Osteocyte (in vitro differentiated cells): ENCODE results near the gene LRRC28. TPM values are rescaled to one million over a fixed set of nuclear protein-coding genes. Genes with fewer than 3 reads are reported as not detected.

Experiments
- DNase-seq: peaks from one replicate; pipeline ENCODE4 v3.0.0; 2021; ENCODE audit warnings: mixed read lengths; ENCODE audit not compliant: unreplicated experiment; ENCODE audit errors: extremely low spot score
- H3K27ac Mint-ChIP-seq: one replicate; pipeline ENCODE4 v1.8.0; 2021; ENCODE audit warnings: mild to moderate bottlenecking, mixed read lengths; ENCODE audit not compliant: unreplicated experiment
- H3K27me3 Mint-ChIP-seq: one replicate; pipeline ENCODE4 v1.8.0; 2021; ENCODE audit warnings: mixed read lengths; ENCODE audit not compliant: unreplicated experiment
- H3K36me3 Mint-ChIP-seq: one replicate; pipeline ENCODE4 v1.8.0; 2021; ENCODE audit warnings: mixed read lengths; ENCODE audit not compliant: unreplicated experiment
- H3K4me1 Mint-ChIP-seq: one replicate; pipeline ENCODE4 v1.8.0; 2021; ENCODE audit warnings: mixed read lengths; ENCODE audit not compliant: unreplicated experiment
- H3K4me3 Mint-ChIP-seq: one replicate; pipeline ENCODE4 v1.8.0; 2021; ENCODE audit warnings: mild to moderate bottlenecking, moderate library complexity, mixed read lengths; ENCODE audit not compliant: unreplicated experiment
- H3K9me3 Mint-ChIP-seq: one replicate; pipeline ENCODE4 v1.8.0; 2021; ENCODE audit warnings: mixed read lengths; ENCODE audit not compliant: unreplicated experiment
- CTCF ChIP-seq: fragments of 200-600 bp; sonication (generic); IDR thresholded peaks from 2 replicates; pipeline ENCODE4 v1.5.0; 2021; ENCODE audit warnings: antibody characterized with exemption, mild to moderate bottlenecking, moderate library complexity
- total RNA-seq: library from RNA; stranded (reverse); gene quantifications from 2 replicates; pipeline ENCODE4 v1.2.1, GENCODE V29; 2021

The LRRC28 gene
- total RNA-seq, 1 donor from 2014 or later = 27.4 TPM

- no peak overlapping the region for H3K27ac Mint-ChIP-seq
- no peaks in the 10 kb centered on the region for H3K9me3 Mint-ChIP-seq
- no peaks in the 10 kb centered on the region for H3K27me3 Mint-ChIP-seq
- H3K36me3 Mint-ChIP-seq = no peaks in the 10 kb centered on the region
- H3K4me1 Mint-ChIP-seq = peaks cover 27% of the 10 kb centered on the region
- no peak overlapping the region for H3K4me3 Mint-ChIP-seq
- TF ChIP-seq CTCF = no peak
- no peak for DNase-seq
These were observed 160.8 kb downstream of the LRRC28 start for GRCh38 chr15:99412082-99412481.

- DNase-seq = no peak
- no peak for TF ChIP-seq CTCF
- Mint-ChIP-seq H3K27ac (no peak overlapping the region), H3K36me3 (no peaks in the 10 kb centered on the region), H3K4me1 (peaks cover 22% of the 10 kb centered on the region), H3K4me3 (no peak overlapping the region), H3K27me3 (no peaks in the 10 kb centered on the region), H3K9me3 (no peaks in the 10 kb centered on the region)
These were observed 161.3 kb downstream of the LRRC28 start for GRCh38 chr15:99412626-99413025.

DNA sequence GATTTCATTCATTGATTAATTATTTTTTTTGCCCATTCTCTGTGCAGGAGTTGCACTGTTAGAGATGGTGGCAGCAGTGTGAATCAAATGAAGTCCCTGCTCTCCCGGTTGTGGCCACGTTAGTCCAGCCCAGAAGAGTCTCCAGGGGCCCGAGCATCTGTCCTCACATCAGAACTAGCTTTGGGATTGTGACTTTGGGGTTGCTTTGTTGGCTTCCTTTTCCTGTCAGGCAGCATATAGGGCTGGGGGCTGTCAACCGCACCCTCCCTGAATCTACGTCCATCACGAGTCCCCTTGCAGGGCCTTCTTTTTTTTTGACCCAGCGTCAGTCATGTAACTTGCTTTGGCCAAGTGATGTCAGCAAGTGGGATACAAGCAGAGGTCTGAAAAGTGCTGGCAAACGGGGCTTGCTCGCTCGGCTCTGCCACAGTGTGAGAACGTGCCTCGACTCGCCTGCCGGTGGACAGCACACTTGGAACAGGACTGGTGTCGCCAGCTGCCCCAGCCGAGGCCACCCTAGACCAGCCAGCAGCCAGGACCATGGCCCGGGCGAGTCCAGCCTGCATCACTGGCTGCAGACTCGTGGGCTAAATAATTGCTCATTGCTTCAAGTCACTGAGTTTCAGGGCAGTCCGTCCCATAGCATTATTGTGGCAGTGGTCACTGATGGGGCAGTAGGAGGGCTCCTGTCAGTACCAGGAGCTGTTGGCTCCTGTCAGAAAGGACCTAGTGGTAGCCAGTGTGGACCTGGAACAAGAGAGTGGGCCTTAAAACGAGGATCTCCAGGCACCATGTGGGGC is 162.9 kb downstream of the LRRC28 start:
- no peak overlapping the region for H3K27ac Mint-ChIP-seq
- no peaks in the 10 kb centered on the region for H3K27me3 Mint-ChIP-seq
- no peak overlapping the region for H3K4me3 Mint-ChIP-seq
- H3K4me1 Mint-ChIP-seq = peaks cover 7% of the 10 kb centered on the region
- no peak for DNase-seq
- peaks cover 2% of the 10 kb centered on the region for H3K36me3 Mint-ChIP-seq
- H3K9me3 Mint-ChIP-seq = no peaks in the 10 kb centered on the region
- TF ChIP-seq CTCF = no peak

DNA sequence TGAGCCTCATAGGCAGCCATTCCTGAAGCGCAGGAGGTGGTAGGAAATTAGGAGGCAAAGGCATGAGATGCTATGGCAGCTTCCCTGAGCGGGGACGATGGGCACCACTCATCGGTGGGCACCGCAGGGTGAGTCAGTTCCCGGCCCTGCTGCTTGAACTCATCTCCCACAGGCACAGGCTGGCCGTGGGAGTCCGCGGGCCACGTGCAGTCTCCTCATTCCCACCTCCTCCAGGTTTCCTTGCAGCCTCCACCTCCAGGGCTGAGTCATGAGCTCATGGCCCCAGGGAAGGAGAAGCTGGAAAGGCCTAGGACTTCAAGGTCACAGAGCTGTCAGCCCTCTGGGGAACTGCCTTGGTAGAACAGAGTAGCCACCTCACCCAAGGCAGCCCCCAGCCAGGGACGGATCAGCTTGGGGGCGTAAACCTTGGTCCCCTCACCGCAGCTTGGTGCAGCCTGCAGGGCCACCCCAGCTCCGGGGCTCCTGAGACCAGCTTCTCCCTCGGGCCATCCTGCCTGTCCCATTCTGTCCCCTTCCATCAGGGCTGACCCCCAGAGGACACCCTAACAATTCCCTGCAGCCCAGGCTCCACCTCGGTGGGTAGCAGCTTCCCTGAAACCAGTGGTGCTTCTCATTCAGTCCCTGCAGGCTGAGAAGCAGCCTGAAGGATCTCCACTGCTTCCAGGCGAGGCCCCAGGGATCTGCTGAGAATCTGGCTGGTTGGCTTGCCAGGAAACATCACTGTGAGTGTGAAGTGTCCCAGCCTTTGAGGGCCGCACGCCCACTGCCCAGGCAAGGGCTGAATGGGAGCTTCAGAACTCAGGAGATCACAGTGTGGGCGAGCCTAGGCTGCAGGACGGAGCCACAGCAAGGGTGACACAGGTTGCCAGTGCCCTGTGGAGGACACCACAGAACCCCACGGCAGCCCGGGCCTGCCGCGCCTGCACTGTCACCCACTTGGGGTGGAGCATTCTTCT is 163.8 kb downstream of the LRRC28 start:
- TF ChIP-seq CTCF = no peak

More for the DNA sequence above, 163.8 kb downstream of the LRRC28 start:
- Mint-ChIP-seq H3K4me1 (peaks cover 4% of the 10 kb centered on the region), H3K36me3 (peaks cover 2% of the 10 kb centered on the region), H3K27me3 (no peaks in the 10 kb centered on the region), H3K9me3 (no peaks in the 10 kb centered on the region), H3K27ac (no peak overlapping the region), H3K4me3 (no peak overlapping the region)
- peak; percentile 75 for DNase-seq
